Endothelial cell of umbilical vein (primary cell): ENCODE data around the gene CRYL1. TPM values are rescaled to one million over a fixed set of nuclear protein-coding genes. Genes with fewer than 3 reads are reported as not detected.

Experiments
- BruUV-seq: library from RNA; stranded (reverse); fragments of 400-500 nt; replicated peaks from 2 replicates; lab custom pipeline; 2021; lab: Mats Ljungman, UMichigan
- CTCF ChIA-PET: fragments of 300-600, 350-600 bp; sonication (Branson Sonifier 250); formaldehyde crosslinking; loops from one replicate; lab custom pipeline; 2021; ENCODE audit warnings: antibody characterized with exemption, inconsistent platforms; lab: Charles Lee
- POLR2A ChIA-PET: fragments of 300-600, 350-600 bp; sonication (Branson Sonifier 250); formaldehyde crosslinking; loops from one replicate; lab custom pipeline; 2021; ENCODE audit warnings: antibody characterized with exemption, inconsistent platforms; lab: Charles Lee
- DNase-seq: peaks from one replicate; pipeline ENCODE4 v3.0.0-alpha.2; 2011; ENCODE audit warnings: low read depth, low spot score
- FAIRE-seq: peaks from 2 replicates; lab custom pipeline; 2011; peaks lifted over from hg19 to GRCh38; lab: Jason Lieb, UNC
- H2AFZ ChIP-seq: 2 replicates; pipeline ENCODE4 v1.6.0; 2012; ENCODE audit warnings: low read depth, low read length, control low read depth, inconsistent platforms
- H3K27ac ChIP-seq: 2 replicates; pipeline ENCODE4 v1.5.1; 2011; ENCODE audit warnings: low read depth, mild to moderate bottlenecking, control low read depth, low read length, moderate library complexity; ENCODE audit not compliant: insufficient read depth
- H3K27me3 ChIP-seq, 2 experiments: 2 replicates each; pipeline versions ENCODE4 v1.6.0 to v1.6.1; 2011; ENCODE audit warnings: low read length in 2 of 2, mixed read lengths in 1 of 2; ENCODE audit not compliant: control insufficient read depth in 2 of 2, insufficient read depth in 2 of 2
- H3K36me3 ChIP-seq, 2 experiments: 2 replicates in 1 of 2; 3 replicates in 1 of 2; pipeline ENCODE4 v1.5.1; 2011; ENCODE audit warnings: low read length in 2 of 2, mild to moderate bottlenecking in 1 of 2, moderate library complexity in 1 of 2; ENCODE audit not compliant: control insufficient read depth in 2 of 2, insufficient read depth in 2 of 2; ENCODE audit errors: extremely low read depth in 1 of 2
- H3K4me1 ChIP-seq: 3 replicates; pipeline ENCODE4 v1.5.1; 2011; ENCODE audit warnings: mild to moderate bottlenecking, low read length; ENCODE audit not compliant: control insufficient read depth, insufficient read depth; ENCODE audit errors: extremely low read depth
- H3K4me2 ChIP-seq: 2 replicates; pipeline ENCODE4 v1.6.1; 2011; ENCODE audit warnings: low read length, control low read depth, mixed read lengths; ENCODE audit not compliant: insufficient read depth
- H3K4me3 ChIP-seq, 3 experiments: fragments of 200-600 bp in 1 of 3; sonication (generic), shearing (Covaris generic) in 1 of 3; replicated peaks in 1 of 3; 2 replicates each; pipeline ENCODE4 v1.5.1; 2011 to 2016; ENCODE audit warnings: control low read depth in 3 of 3, low read length in 3 of 3, mild to moderate bottlenecking in 2 of 3, inconsistent platforms in 1 of 3, low read depth in 1 of 3, moderate library complexity in 1 of 3; ENCODE audit not compliant: insufficient read depth in 1 of 3
- H3K79me2 ChIP-seq: 2 replicates; pipeline ENCODE4 v1.6.0; 2012; ENCODE audit warnings: low read length, inconsistent platforms; ENCODE audit not compliant: control insufficient read depth, insufficient read depth
- H3K9ac ChIP-seq: replicated peaks from 2 replicates; pipeline ENCODE3; 2011; ENCODE audit warnings: low read length, control low read depth; ENCODE audit not compliant: insufficient read depth; ENCODE audit errors: extremely low read depth
- H3K9me1 ChIP-seq: replicated peaks from 3 replicates; pipeline ENCODE4 v1.6.0; 2011; ENCODE audit warnings: mild to moderate bottlenecking, low read length; ENCODE audit not compliant: control insufficient read depth, insufficient read depth; ENCODE audit errors: extremely low read depth
- H3K9me3 ChIP-seq: replicated peaks from 2 replicates; pipeline ENCODE4 v1.5.1; 2012; ENCODE audit warnings: low read length, inconsistent platforms; ENCODE audit not compliant: control insufficient read depth, insufficient read depth
- H4K20me1 ChIP-seq: replicated peaks from 2 replicates; pipeline ENCODE3; 2011; ENCODE audit warnings: mild to moderate bottlenecking, low read length; ENCODE audit not compliant: control insufficient read depth, insufficient read depth; ENCODE audit errors: extremely low read depth
- POLR2A ChIP-seq: IDR thresholded peaks from 2 replicates; pipeline ENCODE4 v1.6.1; 2012; ENCODE audit warnings: low read depth, mild to moderate bottlenecking, control low read depth, low read length
- POLR2AphosphoS5 ChIP-seq: IDR thresholded peaks from 2 replicates; pipeline ENCODE4 v1.6.1; 2012; ENCODE audit warnings: low read depth, mild to moderate bottlenecking, control low read depth, low read length, moderate library complexity; ENCODE audit not compliant: insufficient read depth
- dilution Hi-C: fragments of 300-500 bp; cut with MboI; formaldehyde crosslinking; loops from one replicate; pipeline ENCODE4 v1.15.0; 2019; ENCODE audit warnings: low sequenced_read_pairs; ENCODE audit not compliant: extremely low pct_ligation_motif_present
- intact Hi-C: fragments of 100-400 bp; cut with micrococcal nuclease; formaldehyde crosslinking; loops from one replicate; pipeline ENCODE4 v1.10.0; 2022
- polyA plus RNA-seq, 4 experiments: library from polyadenylated mRNA; depleted of rRNA in 3 of 4; stranded (reverse) in 3 of 4; unstranded in 1 of 4; fragments of >200 nt; gene quantifications; 2 replicates each; pipeline versions ENCODE4 v1.2.1 to v1.2.3, GENCODE V29; 2011 to 2012; ENCODE audit warnings: missing spikeins in 1 of 4
- total RNA-seq: library from RNA; stranded (reverse); gene quantifications from 2 replicates; pipeline ENCODE4 v1.2.3, GENCODE V29; 2021
- TF ChIP-seq, protein P1 (sequence below), 2 donors: IDR thresholded peaks; 1 replicate in 1 of 2; 2 replicates in 1 of 2; pipeline ENCODE4 v1.5.1; 2011; ENCODE audit warnings: low read length in 2 of 2, mild to moderate bottlenecking in 2 of 2, moderate library complexity in 2 of 2, control low read depth in 1 of 2, inconsistent platforms in 1 of 2, low read depth in 1 of 2; ENCODE audit not compliant: insufficient read depth in 1 of 2; ENCODE audit errors: extremely low read depth in 1 of 2

The CRYL1 gene
- total and polyA plus RNA-seq, 2 donors (not counting 3 experiments of a cell fraction or from before 2014, with no cell fraction given), result 13.9 to 39.0 TPM

DNA sequence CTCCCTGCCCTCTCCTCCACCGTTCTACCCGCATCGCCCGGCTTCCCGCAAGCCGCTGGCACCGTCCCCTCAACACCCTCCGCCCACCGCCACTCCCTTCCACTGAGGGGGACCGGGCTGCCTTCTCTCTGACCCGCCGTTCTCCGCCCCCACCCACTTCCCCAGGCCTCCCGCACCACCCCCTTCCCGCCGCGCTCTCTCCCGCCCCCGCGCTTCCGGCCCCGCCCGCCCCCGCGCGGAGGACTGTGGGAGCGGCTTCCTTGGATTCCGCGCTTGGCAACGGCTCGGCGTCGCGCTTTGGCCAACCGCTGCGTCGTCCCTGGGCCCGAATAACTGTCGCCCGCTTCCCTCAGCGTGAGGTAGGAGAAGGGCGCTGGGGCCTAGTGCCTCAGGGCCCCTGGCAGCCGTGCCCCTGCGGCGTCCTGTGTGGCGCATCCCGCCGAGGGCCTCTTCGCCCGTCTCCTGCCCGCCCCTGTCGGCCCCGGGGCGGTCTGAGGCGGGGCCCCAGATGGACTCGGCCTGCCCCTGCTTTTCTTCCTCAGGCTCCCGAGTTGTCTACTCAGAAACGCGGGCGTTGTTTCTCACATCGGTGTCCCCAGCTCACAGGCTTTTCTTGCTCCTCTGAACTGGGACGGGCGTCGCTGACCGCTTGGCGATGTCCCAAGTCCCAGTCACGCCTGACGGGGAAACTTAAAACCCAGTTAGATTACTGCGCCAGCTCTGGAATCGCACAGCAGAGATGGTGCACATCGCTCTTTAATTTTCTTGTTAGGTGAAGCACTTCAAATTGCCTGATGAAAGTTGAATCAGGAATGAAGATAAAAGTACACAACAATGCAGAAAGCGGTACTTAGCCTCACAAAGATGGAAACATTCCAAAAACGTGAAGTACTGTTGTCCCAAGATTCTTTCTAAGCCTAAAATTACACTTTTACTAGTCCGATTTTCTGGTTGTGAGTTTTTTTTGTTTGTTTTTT, 41.5 kb upstream of the CRYL1 start, which contains the start of gene IFT88:
Gene IFT88 (plus strand): TSS at position 260 of the 977 bp plus-strand sequence. CDS start 7,229 bp downstream, outside the sequence.
- H3K27ac ChIP-seq, result peak within 1 kb of the TSS; percentile 85
- dilution Hi-C loops, result no loop called here
- H3K27me3 ChIP-seq, result no peaks in the 10 kb centered on the region
- ChIA-PET POLR2A (interaction anchor here (0.6 to 0.7 kb wide), 2 partner anchors 134 to 142 kb away, joined by 4 to 5 read pairs; no protein-coding TSS in a partner anchor), CTCF (interaction anchor here (0.6 to 1.3 kb wide), 7 partner anchors 15 to 357 kb away, joined by 3 to 5 read pairs (median 3); no protein-coding TSS in a partner anchor)
- H3K9ac ChIP-seq, result peak within 1 kb of the TSS; percentile 92
- DNase-seq (peak; percentile 90), FAIRE-seq (peak; percentile 93)
- peak within 1 kb of the TSS; percentile 96 for H3K4me2 ChIP-seq
- no peaks in the 10 kb centered on the region for H3K9me1 ChIP-seq
- H3K79me2 ChIP-seq, result no peaks in the 10 kb centered on the region
- peak within 1 kb of the TSS; percentile 94 for H2AFZ ChIP-seq
- no peaks in the 10 kb centered on the region for H3K9me3 ChIP-seq
- TSS peak; percentile 81 for BruUV-seq
- H3K4me1 ChIP-seq, result peaks cover 8% of the 10 kb centered on the region
- H4K20me1 ChIP-seq, result no peaks in the 10 kb centered on the region
- peak; percentile 46 for TF ChIP-seq POLR2AphosphoS5
- peak; percentile 57 for TF ChIP-seq POLR2A
- TF ChIP-seq, protein P1, sequence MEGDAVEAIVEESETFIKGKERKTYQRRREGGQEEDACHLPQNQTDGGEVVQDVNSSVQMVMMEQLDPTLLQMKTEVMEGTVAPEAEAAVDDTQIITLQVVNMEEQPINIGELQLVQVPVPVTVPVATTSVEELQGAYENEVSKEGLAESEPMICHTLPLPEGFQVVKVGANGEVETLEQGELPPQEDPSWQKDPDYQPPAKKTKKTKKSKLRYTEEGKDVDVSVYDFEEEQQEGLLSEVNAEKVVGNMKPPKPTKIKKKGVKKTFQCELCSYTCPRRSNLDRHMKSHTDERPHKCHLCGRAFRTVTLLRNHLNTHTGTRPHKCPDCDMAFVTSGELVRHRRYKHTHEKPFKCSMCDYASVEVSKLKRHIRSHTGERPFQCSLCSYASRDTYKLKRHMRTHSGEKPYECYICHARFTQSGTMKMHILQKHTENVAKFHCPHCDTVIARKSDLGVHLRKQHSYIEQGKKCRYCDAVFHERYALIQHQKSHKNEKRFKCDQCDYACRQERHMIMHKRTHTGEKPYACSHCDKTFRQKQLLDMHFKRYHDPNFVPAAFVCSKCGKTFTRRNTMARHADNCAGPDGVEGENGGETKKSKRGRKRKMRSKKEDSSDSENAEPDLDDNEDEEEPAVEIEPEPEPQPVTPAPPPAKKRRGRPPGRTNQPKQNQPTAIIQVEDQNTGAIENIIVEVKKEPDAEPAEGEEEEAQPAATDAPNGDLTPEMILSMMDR (IDR thresholded peaks at IDR 0.05; ENCODE audit: extremely low read depth in 1 of 2, insufficient read depth in 1 of 2, low read depth in 1 of 2, low read length in 2 of 2), result no peak
- intact Hi-C loops, result loop anchor here (1.0 to 5.0 kb wide), 6 partner anchors 40 to 336 kb away; partner anchors contain the start of genes IL17D and XPO4
- peak within 1 kb of the TSS; percentile 22 to 89 (median 70) for H3K4me3 ChIP-seq
- no peaks in the 10 kb centered on the region for H3K36me3 ChIP-seq
